ENCODE results near the gene TPM1.

The TPM1 gene

DNA sequence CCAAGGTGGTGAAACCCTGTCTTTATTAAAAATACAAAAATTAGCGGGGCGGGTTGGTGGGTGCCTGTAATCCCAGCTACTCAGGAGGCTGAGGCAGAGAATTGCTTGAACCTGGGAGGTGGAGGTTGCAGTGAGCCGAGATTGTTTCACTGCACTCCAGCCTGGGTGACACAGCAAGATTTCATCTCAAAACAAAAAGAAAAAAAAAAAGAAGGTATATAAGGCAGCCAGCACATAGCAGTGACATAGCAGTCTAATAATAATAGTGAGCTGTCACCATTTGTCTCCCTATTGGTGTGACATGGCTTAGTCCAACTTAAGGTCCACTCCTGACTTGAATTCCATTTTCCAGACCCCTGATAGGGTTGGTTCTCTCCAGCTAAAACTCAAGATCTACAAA is 70.3 kb downstream of the TPM1 start:
- Histone ChIP-seq H3K4me2 (ENCODE audit: low read length) (no peak overlapping the region), H3K56ac (ENCODE audit: low read length) (no peak overlapping the region), H3K9ac (ENCODE audit: low read length) (no peak overlapping the region), H3K4me3 (ENCODE audit: low read length) (no peak overlapping the region), H3K4me1 (ENCODE audit: control insufficient read depth, low read depth, low read length) (no peaks in the 10 kb centered on the region), H3K27ac (ENCODE audit: low read depth, low read length) (no peak overlapping the region), H2BK120ac (ENCODE audit: low read depth, low read length) (no peak overlapping the region), H2BK15ac (replicated peaks; ENCODE audit: low read depth) (no peak overlapping the region), H3K23ac (ENCODE audit: low read length) (no peak overlapping the region), H3K18ac (ENCODE audit: low read length) (no peak overlapping the region), H4K8ac (ENCODE audit: low read depth, low read length) (no peak overlapping the region), H3K79me1 (ENCODE audit: low read length) (no peaks in the 10 kb centered on the region), H3K79me2 (ENCODE audit: control insufficient read depth, insufficient read depth, low read length) (no peaks in the 10 kb centered on the region), H4K5ac (ENCODE audit: low read length) (no peak overlapping the region), H2AK5ac (ENCODE audit: low read length) (no peak overlapping the region), H3K4ac (ENCODE audit: low read depth, low read length) (no peak overlapping the region), H3K27me3 (ENCODE audit: insufficient read depth, low read length, poor library complexity) (no peaks in the 10 kb centered on the region), H3K36me3 (ENCODE audit: control insufficient read depth, insufficient read depth, low read length) (no peaks in the 10 kb centered on the region), H2BK5ac (ENCODE audit: low read length) (no peak overlapping the region)
- DNase-seq, result no peak
- no CpG with 5 or more reads among the region's 3 CpGs for WGBS (ENCODE audit: extremely low coverage, insufficient coverage, low lambda C conversion rate)

DNA sequence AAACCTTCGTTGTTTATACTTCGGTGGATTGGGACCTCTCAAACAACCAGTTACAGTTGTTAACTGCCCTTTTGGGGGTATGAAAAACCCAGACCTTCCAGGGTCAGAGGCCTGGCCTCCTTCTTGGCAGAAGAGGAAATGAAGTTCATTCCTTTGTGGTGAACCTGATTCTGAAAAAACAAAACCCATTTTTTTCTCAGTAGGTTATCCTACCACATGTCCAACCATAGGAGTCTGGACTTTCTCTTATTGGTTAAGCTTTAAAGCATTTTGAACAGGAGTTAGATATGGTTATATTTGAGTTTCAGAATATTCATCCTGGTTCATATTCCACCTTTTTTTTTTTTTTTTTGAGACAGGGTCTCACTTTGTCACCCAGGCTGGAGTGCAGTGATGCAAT is 71.9 kb downstream of the TPM1 start:
- DNase-seq, result no peak
- Histone ChIP-seq H3K9ac (ENCODE audit: low read length) (no peak overlapping the region), H3K4ac (ENCODE audit: low read depth, low read length) (no peak overlapping the region), H3K27me3 (ENCODE audit: insufficient read depth, low read length, poor library complexity) (no peaks in the 10 kb centered on the region), H4K5ac (ENCODE audit: low read length) (no peak overlapping the region), H3K79me2 (ENCODE audit: control insufficient read depth, insufficient read depth, low read length) (no peaks in the 10 kb centered on the region), H3K4me2 (ENCODE audit: low read length) (no peak overlapping the region), H3K18ac (ENCODE audit: low read length) (no peak overlapping the region), H4K8ac (ENCODE audit: low read depth, low read length) (no peak overlapping the region), H3K4me3 (ENCODE audit: low read length) (no peak overlapping the region), H3K56ac (ENCODE audit: low read length) (no peak overlapping the region), H2BK120ac (ENCODE audit: low read depth, low read length) (no peak overlapping the region), H2BK15ac (replicated peaks; ENCODE audit: low read depth) (no peak overlapping the region), H2BK5ac (ENCODE audit: low read length) (no peak overlapping the region), H2AK5ac (ENCODE audit: low read length) (no peak overlapping the region), H3K79me1 (ENCODE audit: low read length) (no peaks in the 10 kb centered on the region), H3K4me1 (ENCODE audit: control insufficient read depth, low read depth, low read length) (no peaks in the 10 kb centered on the region), H3K27ac (ENCODE audit: low read depth, low read length) (no peak overlapping the region), H3K36me3 (ENCODE audit: control insufficient read depth, insufficient read depth, low read length) (no peaks in the 10 kb centered on the region), H3K23ac (ENCODE audit: low read length) (no peak overlapping the region)
- no CpG with 5 or more reads among the region's 2 CpGs for WGBS (ENCODE audit: extremely low coverage, insufficient coverage, low lambda C conversion rate)

All from mesendoderm (in vitro differentiated cells).